Measurements from ENCODE around the gene NBL1. TPM values are rescaled to one million over a fixed set of nuclear protein-coding genes. Genes with fewer than 3 reads are reported as not detected.
A peak's percentile ranks its signal among the peaks of the same experiment; 100 is the strongest.

The NBL1 gene
- total and polyA plus RNA-seq, 10 of the 15 experiments (the other 5 are each of a cell fraction or from before 2014, with no cell fraction given): 0.13 to 2.4 (median 0.81) TPM; not detected in 1

- TF ChIP-seq, protein P1, sequence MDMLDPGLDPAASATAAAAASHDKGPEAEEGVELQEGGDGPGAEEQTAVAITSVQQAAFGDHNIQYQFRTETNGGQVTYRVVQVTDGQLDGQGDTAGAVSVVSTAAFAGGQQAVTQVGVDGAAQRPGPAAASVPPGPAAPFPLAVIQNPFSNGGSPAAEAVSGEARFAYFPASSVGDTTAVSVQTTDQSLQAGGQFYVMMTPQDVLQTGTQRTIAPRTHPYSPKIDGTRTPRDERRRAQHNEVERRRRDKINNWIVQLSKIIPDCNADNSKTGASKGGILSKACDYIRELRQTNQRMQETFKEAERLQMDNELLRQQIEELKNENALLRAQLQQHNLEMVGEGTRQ (IDR thresholded peaks at IDR 0.05; ENCODE audit: borderline replicate concordance, low read depth, low read length): no peak; the same call in 1 of the 2 replicates
- TF ChIP-seq MEF2A (IDR thresholded peaks at IDR 0.05; ENCODE audit: insufficient read depth, low read depth, low read length) (no peak), RCOR1 (conservative IDR thresholded peaks at IDR 0.05; ENCODE audit: low read depth, low read length) (no peak), SRF (IDR thresholded peaks at IDR 0.05; ENCODE audit: low read depth in 2 of 2, low read length in 2 of 2) (no peak), ZBED1 (IDR thresholded peaks at IDR 0.05; ENCODE audit: borderline replicate concordance) (no peak), LARP7 (IDR thresholded peaks at IDR 0.05) (no peak), CHD4 (IDR thresholded peaks at IDR 0.05) (no peak), PML (IDR thresholded peaks at IDR 0.05; ENCODE audit: low read length) (peak; percentile 47; the same call in 1 of the 2 replicates), SUPT20H (IDR thresholded peaks at IDR 0.05; ENCODE audit: borderline replicate concordance, control insufficient read depth, low read depth, low read length) (no peak), TCF7 (IDR thresholded peaks at IDR 0.05; ENCODE audit: borderline replicate concordance) (no peak), RUNX3 (IDR thresholded peaks at IDR 0.05; ENCODE audit: low read length) (no peak; the same call in 1 of the 2 replicates), ZZZ3 (IDR thresholded peaks at IDR 0.05; ENCODE audit: control insufficient read depth, insufficient read length, low read depth) (no peak), GATAD2B (conservative IDR thresholded peaks at IDR 0.05; ENCODE audit: low read depth) (no peak), PKNOX1 (IDR thresholded peaks at IDR 0.05) (no peak), NFXL1 (IDR thresholded peaks at IDR 0.05; ENCODE audit: borderline replicate concordance) (no peak), HDGF (IDR thresholded peaks at IDR 0.05) (no peak), SMAD5 (IDR thresholded peaks at IDR 0.05; ENCODE audit: low read depth) (no peak), HDAC6 (IDR thresholded peaks at IDR 0.05; ENCODE audit: unreplicated experiment) (no peak), FOXM1 (IDR thresholded peaks at IDR 0.05; ENCODE audit: low read depth, low read length) (no peak; the same call in 1 of the 2 replicates), STAT3 (IDR thresholded peaks at IDR 0.05; ENCODE audit: low read depth, low read length) (no peak)
- TF ChIP-seq, protein P2, sequence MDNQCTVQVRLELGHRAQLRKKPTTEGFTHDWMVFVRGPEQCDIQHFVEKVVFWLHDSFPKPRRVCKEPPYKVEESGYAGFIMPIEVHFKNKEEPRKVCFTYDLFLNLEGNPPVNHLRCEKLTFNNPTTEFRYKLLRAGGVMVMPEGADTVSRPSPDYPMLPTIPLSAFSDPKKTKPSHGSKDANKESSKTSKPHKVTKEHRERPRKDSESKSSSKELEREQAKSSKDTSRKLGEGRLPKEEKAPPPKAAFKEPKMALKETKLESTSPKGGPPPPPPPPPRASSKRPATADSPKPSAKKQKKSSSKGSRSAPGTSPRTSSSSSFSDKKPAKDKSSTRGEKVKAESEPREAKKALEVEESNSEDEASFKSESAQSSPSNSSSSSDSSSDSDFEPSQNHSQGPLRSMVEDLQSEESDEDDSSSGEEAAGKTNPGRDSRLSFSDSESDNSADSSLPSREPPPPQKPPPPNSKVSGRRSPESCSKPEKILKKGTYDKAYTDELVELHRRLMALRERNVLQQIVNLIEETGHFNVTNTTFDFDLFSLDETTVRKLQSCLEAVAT (IDR thresholded peaks at IDR 0.05): no peak
- TF ChIP-seq, protein P3, sequence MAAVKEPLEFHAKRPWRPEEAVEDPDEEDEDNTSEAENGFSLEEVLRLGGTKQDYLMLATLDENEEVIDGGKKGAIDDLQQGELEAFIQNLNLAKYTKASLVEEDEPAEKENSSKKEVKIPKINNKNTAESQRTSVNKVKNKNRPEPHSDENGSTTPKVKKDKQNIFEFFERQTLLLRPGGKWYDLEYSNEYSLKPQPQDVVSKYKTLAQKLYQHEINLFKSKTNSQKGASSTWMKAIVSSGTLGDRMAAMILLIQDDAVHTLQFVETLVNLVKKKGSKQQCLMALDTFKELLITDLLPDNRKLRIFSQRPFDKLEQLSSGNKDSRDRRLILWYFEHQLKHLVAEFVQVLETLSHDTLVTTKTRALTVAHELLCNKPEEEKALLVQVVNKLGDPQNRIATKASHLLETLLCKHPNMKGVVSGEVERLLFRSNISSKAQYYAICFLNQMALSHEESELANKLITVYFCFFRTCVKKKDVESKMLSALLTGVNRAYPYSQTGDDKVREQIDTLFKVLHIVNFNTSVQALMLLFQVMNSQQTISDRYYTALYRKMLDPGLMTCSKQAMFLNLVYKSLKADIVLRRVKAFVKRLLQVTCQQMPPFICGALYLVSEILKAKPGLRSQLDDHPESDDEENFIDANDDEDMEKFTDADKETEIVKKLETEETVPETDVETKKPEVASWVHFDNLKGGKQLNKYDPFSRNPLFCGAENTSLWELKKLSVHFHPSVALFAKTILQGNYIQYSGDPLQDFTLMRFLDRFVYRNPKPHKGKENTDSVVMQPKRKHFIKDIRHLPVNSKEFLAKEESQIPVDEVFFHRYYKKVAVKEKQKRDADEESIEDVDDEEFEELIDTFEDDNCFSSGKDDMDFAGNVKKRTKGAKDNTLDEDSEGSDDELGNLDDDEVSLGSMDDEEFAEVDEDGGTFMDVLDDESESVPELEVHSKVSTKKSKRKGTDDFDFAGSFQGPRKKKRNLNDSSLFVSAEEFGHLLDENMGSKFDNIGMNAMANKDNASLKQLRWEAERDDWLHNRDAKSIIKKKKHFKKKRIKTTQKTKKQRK (IDR thresholded peaks at IDR 0.05; ENCODE audit: low read depth, low read length): no peak
- TF ChIP-seq, protein P4, sequence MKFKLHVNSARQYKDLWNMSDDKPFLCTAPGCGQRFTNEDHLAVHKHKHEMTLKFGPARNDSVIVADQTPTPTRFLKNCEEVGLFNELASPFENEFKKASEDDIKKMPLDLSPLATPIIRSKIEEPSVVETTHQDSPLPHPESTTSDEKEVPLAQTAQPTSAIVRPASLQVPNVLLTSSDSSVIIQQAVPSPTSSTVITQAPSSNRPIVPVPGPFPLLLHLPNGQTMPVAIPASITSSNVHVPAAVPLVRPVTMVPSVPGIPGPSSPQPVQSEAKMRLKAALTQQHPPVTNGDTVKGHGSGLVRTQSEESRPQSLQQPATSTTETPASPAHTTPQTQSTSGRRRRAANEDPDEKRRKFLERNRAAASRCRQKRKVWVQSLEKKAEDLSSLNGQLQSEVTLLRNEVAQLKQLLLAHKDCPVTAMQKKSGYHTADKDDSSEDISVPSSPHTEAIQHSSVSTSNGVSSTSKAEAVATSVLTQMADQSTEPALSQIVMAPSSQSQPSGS (IDR thresholded peaks at IDR 0.05; ENCODE audit: low read length): peak; percentile 31; the same call in 1 of the 2 replicates
These were observed 46.4 kb upstream of the NBL1 start (continued) for GRCh38 chr1:19597496-19598309.

Measured in GM12878 (cell line).